Stimulated activated CD4-positive, alpha-beta T cell treated with anti-CD3 and anti-CD28 coated beads, Interleukin-4, amount 100 ng/mL, for 1 hour (primary cell): Measurements from ENCODE around the gene CNDP1.
"Not testable (repeated sequence)": the region's sequence is repeated elsewhere in the genome, so short reads cannot be mapped to it uniquely, and the experiment has no call there.

Experiments used
- DNase-seq: peaks from one replicate; pipeline ENCODE4 v3.0.0-alpha.2; 2020

Gene CNDP1

GRCh38 chr18:74549591-74550104 is 15.3 kb downstream of the CNDP1 start:
- no peak for DNase-seq

DNA sequence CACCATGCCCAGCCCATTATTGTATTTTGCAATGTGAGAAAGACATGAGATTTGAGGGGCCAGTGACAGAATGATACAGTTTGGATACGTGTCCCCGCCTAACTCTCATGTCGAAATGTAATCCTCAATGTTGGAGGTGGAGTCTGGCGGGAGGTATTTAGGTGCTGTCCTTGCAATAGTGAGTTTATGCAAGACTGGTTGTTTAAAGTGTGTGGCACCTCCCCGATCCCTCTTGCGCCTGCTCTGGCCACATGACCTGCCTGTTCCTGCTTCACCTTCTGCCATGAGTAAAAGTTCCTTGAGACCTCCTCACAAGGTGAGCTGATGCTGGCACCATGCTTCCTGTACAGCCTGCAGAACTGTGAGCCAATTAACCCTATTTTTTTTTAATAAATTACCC is 16.6 kb downstream of the CNDP1 start:
- DNase-seq = no peak

GRCh38 chr18:74551452-74551851 is 17.2 kb downstream of the CNDP1 start:
- no peak for DNase-seq

- peak; percentile 76 for DNase-seq
Measured at GRCh38 chr18:74551936-74552555, 17.7 kb downstream of the CNDP1 start.

GRCh38 chr18:74556126-74556525 is 21.8 kb downstream of the CNDP1 start:
- DNase-seq = no peak

DNA sequence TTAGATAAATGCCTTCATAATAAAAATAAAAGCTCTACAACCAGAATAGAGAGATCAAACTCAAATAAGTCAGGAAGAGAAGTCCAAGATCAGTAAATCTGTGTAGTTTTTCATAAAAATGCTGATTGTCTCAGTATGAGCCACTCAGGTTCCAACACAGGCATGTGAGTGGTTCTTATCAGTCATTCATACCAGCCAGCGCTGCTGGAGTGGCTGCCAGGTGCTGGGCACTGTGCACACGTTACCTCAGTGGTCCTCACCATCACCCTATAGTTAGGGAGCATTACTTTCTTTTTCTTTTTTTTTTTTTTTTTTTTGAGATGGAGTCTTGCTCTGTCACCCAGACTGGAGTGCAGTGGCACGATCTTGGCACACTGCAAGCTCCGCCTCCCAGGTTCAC is 23.8 kb downstream of the CNDP1 start:
- no peak for DNase-seq

- no peak for DNase-seq
Measured at GRCh38 chr18:74562131-74562730, 27.9 kb downstream of the CNDP1 start.

- no peak for DNase-seq
Measured at GRCh38 chr18:74562775-74563174, 28.5 kb downstream of the CNDP1 start.

GRCh38 chr18:74563999-74564398 is 29.7 kb downstream of the CNDP1 start:
- no peak for DNase-seq

- DNase-seq = not testable (repeated sequence)
Measured at GRCh38 chr18:74565164-74565563, 30.9 kb downstream of the CNDP1 start.

DNA sequence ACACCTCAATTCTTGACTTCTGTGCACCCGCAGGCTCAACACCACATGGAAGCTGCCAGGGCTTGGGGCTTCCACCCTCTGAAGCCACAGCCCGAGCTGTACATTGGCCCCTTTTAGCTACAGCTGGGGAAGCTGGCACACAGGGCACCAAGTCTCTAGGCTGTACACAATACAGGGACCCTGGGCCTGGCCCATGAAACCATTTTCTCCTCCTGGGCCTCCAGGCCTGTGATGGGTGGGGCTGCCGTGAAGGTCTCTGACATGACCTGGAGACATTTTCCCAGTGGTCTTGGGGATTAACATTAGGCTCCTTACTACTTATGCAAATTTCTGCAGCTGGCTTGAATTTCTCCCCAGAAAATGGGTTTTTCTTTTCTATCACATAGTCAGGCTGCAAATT is 31.7 kb downstream of the CNDP1 start:
- not testable (repeated sequence) for DNase-seq

DNA sequence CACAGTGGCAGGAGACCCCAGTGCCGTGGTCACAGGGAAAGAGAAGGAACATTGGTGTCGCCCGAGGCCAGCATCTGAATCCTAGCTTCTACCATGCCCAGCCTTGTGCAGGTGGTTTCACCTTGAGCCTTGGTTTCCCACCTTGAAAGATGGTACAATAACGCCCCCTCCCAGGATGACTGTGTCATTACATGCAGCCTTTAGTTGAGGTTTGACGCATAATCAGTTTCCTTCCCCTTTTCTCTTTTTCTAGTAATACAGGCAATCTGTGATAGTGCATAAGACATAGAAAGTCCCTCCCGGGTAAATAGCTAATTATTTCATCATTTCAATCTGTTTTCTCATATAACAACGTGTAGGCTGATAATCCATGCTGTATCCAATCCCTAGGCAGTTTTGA is 33.5 kb downstream of the CNDP1 start:
- DNase-seq = no peak

DNA sequence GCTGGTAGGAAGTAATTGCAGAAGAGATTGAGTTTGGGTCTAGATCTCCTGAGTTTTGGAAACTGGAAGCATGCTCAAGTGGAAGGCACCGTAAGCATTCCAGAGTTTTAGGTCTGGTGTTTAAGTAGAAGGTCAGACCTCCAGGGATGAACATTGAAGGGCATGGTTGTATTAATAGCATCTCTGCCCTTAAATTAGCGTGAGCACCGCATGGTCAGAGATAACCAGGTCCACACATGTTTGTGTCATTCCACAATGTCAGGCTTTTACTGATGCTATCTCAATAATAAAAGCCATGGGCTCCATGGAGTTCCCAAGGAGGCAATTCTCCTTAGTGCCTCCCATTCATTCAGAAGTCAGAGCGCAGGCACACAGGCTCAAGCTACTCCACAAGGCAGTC is 35.1 kb downstream of the CNDP1 start:
- DNase-seq = no peak

DNA sequence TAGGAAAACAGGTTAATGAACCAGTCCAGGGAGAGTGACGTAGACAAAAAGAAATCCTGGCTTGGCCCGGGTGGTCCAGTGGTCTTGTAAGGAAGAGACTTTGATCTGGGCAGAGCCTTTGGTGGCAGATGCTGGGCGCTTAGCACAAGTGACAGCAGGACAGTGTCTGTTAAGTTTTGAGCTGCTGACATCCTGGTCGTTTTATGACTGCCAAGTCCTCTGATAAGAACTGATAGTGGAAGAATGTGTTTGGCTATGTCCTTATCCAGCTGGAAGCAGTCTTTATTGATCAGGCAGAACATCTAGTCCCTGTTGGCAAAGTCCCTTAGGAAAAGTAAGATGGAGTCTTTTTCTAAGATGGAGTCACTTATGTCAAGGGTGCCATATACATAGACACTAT is 36.0 kb downstream of the CNDP1 start:
- no peak for DNase-seq

DNA sequence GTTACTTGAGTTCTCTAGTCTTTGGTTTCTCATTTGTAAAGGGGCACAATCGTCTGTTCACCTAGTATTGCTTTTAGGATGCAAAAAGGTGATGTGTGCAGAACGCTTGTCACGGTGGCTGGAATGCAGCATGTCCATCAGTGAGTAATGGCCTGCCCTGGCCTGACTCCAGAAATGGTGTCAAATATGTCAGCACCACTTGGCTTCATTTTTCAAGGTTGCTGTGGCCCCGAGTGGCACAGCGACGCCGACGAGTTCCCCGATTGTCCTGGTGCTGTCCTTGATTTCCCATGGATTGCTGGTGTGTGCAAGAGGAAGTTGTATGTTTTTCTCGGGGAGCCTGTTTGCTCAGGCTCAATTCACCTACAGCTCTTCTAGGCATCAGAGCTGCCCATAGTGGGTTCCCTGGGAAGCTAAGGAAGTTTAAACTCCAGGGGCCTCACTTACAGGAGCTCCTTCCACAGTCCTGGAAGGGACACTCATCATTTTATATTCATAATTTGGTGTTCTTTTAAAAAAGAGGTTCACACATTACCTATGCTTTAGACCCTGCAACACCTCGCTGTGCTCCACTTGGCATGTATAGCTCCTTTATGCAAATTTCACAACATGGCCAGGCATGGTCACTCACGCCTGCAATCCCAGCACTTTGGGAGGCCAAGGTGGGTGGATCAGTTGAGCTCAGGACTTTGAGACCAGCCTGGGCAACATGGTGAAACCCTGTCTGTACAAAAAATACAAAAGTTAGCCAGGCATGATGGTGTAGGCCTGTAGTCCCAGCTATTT is 37.8 kb downstream of the CNDP1 start:
- no peak for DNase-seq

GRCh38 chr18:74573053-74573452 is 38.8 kb downstream of the CNDP1 start:
- DNase-seq = no peak

DNA sequence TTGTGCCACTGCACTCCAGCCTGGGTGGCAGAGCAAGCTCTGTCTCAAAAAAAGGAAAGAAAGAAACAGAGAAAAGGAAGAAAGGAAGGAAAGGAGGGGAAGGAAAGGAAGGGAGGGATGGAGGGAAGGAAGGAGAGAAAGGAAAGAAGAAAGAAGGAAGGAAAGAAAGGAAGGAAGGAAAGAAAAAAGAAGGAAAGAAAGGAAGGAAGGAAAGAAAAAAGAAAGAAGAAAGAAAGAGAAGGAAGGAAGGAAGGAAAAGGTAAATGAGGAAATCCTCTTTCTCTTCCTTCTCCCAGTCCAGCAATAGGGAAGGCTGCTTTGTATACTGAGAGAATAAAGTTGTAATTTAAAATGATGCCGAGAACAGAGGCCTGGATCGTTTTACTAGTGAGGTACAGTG is 40.6 kb downstream of the CNDP1 start:
- DNase-seq = no peak

GRCh38 chr18:74577019-74577418 is 42.7 kb downstream of the CNDP1 start:
- DNase-seq = no peak

GRCh38 chr18:74579496-74580065 is 45.3 kb downstream of the CNDP1 start:
- no peak for DNase-seq

DNA sequence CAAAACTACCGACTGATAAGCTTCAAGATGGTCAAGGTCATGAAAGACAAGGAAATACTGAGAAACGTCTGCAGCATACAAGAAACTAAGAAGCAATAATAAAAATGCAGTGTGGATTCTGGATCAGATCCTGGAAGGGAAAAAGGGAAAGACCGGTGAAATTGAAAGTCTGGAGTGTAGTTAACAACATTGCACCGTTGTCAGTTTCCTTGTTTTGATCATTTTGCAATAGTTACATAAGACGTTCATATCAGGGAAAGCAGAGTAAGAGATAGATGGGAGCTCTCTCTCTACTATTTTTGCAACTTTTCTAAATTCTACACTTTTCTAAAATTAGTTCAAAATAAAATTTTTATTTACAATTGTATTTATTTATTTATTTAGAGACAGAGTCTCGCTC is 48.3 kb downstream of the CNDP1 start:
- DNase-seq = no peak

GRCh38 chr18:74587441-74587840 is 53.1 kb downstream of the CNDP1 start:
- no peak for DNase-seq

DNA sequence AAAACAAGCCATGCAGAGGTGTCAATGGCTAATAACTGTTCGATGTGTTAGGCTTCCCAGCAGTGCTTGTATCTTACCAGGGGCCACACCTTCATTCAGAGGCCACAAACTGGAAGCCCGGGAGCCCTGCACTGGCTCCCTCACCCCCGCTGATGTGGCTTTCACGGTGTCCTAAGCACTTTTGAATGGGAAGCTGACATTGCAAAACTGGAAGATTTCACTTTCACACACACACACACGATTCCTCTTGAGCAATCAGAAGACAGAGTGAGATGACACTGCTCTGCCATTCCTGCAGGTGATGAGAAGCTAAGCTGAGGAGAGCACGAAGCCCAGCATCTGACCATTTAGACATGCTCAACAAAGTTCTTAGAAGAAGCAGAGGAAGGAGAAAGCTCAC is 54.7 kb downstream of the CNDP1 start:
- DNase-seq = no peak

DNA sequence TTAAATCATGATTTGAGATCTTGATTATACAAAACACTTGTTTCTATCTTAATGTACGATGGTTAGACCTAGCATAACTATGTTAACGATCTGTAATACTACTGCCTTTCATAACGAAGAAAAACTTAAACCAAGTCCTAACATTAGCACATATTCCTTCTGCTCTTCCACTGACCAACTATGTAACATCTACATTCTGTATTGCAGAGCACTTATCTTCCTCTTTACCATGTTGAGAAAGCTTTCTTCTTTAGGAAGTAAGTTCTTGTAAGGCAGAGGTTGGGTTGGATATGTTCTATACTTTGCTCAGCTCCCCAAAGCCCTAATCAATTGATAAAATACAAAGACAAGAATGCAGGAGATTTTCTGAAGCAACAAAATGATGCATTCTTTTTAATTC is 55.5 kb downstream of the CNDP1 start:
- no peak for DNase-seq

GRCh38 chr18:74590671-74591070 is 56.4 kb downstream of the CNDP1 start:
- DNase-seq = no peak
